ENCODE results near the gene ATP5F1B. TPM values are rescaled to one million over a fixed set of nuclear protein-coding genes. Genes with fewer than 3 reads are reported as not detected.

Gene ATP5F1B
- total and polyA plus RNA-seq, 2 of the 13 experiments (the other 11 are each of a cell fraction or from before 2014, with no cell fraction given), result 1,051 to 1,180 TPM

GRCh38 chr12:56634837-56635791 is 10.7 kb downstream of the ATP5F1B start (continued):
- 0 out of 2 replicates have a peak, but pooled peaks have one; percentile 17 for TF ChIP-seq ZNF646 (CRISPR knock-in tag; IDR thresholded peaks at IDR 0.05)
- no peak for TF ChIP-seq MED13 (CRISPR knock-in tag; IDR thresholded peaks at IDR 0.05)
- TF ChIP-seq ZFYVE20 (CRISPR knock-in tag; IDR thresholded peaks at IDR 0.05; ENCODE audit: borderline replicate concordance, low read depth), result no peak
- TF ChIP-seq FOXP1 (IDR thresholded peaks at IDR 0.05), result no peak
- TF ChIP-seq FOXP1 (CRISPR knock-in tag; IDR thresholded peaks at IDR 0.05), result no peak
- no peak for TF ChIP-seq MAFG (CRISPR knock-in tag; IDR thresholded peaks at IDR 0.05)
- peak; percentile 93 for TF ChIP-seq ZNF574 (CRISPR knock-in tag; IDR thresholded peaks at IDR 0.05)
- peak; percentile 13; the same call in 1 of the 2 replicates for TF ChIP-seq TSC22D2 (CRISPR knock-in tag; IDR thresholded peaks at IDR 0.05; ENCODE audit: borderline replicate concordance)
- no peak for TF ChIP-seq PRDM4 (CRISPR knock-in tag; IDR thresholded peaks at IDR 0.05; ENCODE audit: borderline replicate concordance)
- TF ChIP-seq ZKSCAN8 (CRISPR knock-in tag; IDR thresholded peaks at IDR 0.05; ENCODE audit: borderline replicate concordance), result no peak
- no peak for TF ChIP-seq KLF9 (CRISPR knock-in tag; IDR thresholded peaks at IDR 0.05; ENCODE audit: low read depth)
- TF ChIP-seq HDAC6 (IDR thresholded peaks at IDR 0.05; ENCODE audit: low read depth, low read length), result no peak

Data from HepG2 (cell line).